Panc1 (cell line): ENCODE measurements around the gene SLC9A9. TPM values are rescaled to one million over a fixed set of nuclear protein-coding genes. Genes with fewer than 3 reads are reported as not detected.

Source experiments
- ATAC-seq: fragments of 200-7000 bp; cut with Tn5 transposase; 2 replicates; pipeline ENCODE4 v1.9.1; 2020; ENCODE audit warnings: mild to moderate bottlenecking, moderate library complexity
- BruUV-seq: library from RNA; stranded (reverse); fragments of 400-500 nt; replicated peaks from 2 replicates; lab custom pipeline; 2021; lab: Mats Ljungman, UMichigan
- CTCF ChIA-PET: fragments of 300-600 bp; sonication (Branson Sonifier 250); formaldehyde crosslinking; loops from one replicate; lab custom pipeline; 2022; ENCODE audit warnings: antibody characterized with exemption; lab: Charles Lee
- POLR2A ChIA-PET: fragments of 300-600 bp; sonication (Branson Sonifier 250); formaldehyde crosslinking; loops from one replicate; lab custom pipeline; 2022; ENCODE audit warnings: antibody characterized with exemption; lab: Charles Lee
- DNase-seq: peaks from one replicate; pipeline ENCODE4 v3.0.0-alpha.2; 2010; ENCODE audit warnings: low read depth, low spot score
- H3K27ac ChIP-seq: 2 replicates; pipeline ENCODE4 v1.5.1; 2011; ENCODE audit warnings: mild to moderate bottlenecking, low read length, inconsistent platforms
- H3K27me3 ChIP-seq: fragments of 200-500 bp; sonication (Bioruptor generic); 2 replicates; pipeline ENCODE4 v1.6.0; 2014; ENCODE audit warnings: low read length, inconsistent platforms; ENCODE audit not compliant: control insufficient read depth, insufficient read depth
- H3K36me3 ChIP-seq: fragments of 200-500 bp; sonication (Bioruptor generic); 2 replicates; pipeline ENCODE4 v1.5.1; 2014; ENCODE audit warnings: inconsistent platforms, mild to moderate bottlenecking, low read length, moderate library complexity; ENCODE audit not compliant: control insufficient read depth, insufficient read depth
- H3K4me1 ChIP-seq: 2 replicates; pipeline ENCODE4 v1.5.1; 2011; ENCODE audit warnings: inconsistent platforms, mild to moderate bottlenecking, low read length, moderate library complexity; ENCODE audit not compliant: control insufficient read depth, insufficient read depth
- H3K4me3 ChIP-seq, 2 experiments: 2 replicates each; pipeline ENCODE4 v1.5.1; 2011 to 2012; ENCODE audit warnings: low read depth in 2 of 2, low read length in 2 of 2, mild to moderate bottlenecking in 2 of 2, inconsistent platforms in 1 of 2, moderate library complexity in 1 of 2
- H3K9me3 ChIP-seq: fragments of 200-500 bp; sonication (Bioruptor generic); 2 replicates; pipeline ENCODE4 v1.5.1; 2014; ENCODE audit warnings: low read depth, mild to moderate bottlenecking, inconsistent platforms, low read length, moderate library complexity; ENCODE audit not compliant: control insufficient read depth, insufficient read depth
- POLR2AphosphoS5 ChIP-seq: IDR thresholded peaks from 2 replicates; pipeline ENCODE4 v1.6.1; 2012; ENCODE audit warnings: mild to moderate bottlenecking, low read depth, low read length, moderate library complexity
- REST ChIP-seq, 2 experiments: IDR thresholded peaks; 2 replicates each; pipeline ENCODE4 v1.6.1; 2011 to 2012; ENCODE audit warnings: low read depth in 2 of 2, control low read depth in 1 of 2, low read length in 1 of 2, mild to moderate bottlenecking in 1 of 2, moderate library complexity in 1 of 2; ENCODE audit not compliant: insufficient read depth in 1 of 2
- SIN3A ChIP-seq: IDR thresholded peaks from 2 replicates; pipeline ENCODE4 v1.6.1; 2012; ENCODE audit warnings: low read depth, mild to moderate bottlenecking, low read length, moderate library complexity, borderline replicate concordance; ENCODE audit not compliant: insufficient read depth
- TCF7L2 ChIP-seq: IDR thresholded peaks from 2 replicates; pipeline ENCODE4 v1.6.1; 2011; ENCODE audit warnings: mild to moderate bottlenecking, low read depth, low read length, inconsistent platforms
- in situ Hi-C: cut with HindIII; loops from 2 replicates; pipeline ENCODE4 v1.10.0; 2016; ENCODE audit warnings: low sequenced_read_pairs, low pct_unique_long_range_greater_than_20kb
- intact Hi-C: fragments of 100-400 bp; cut with micrococcal nuclease; formaldehyde crosslinking; loops from one replicate; pipeline ENCODE4 v1.10.0; 2022; ENCODE audit not compliant: unreplicated experiment
- total RNA-seq: library from RNA; stranded (reverse); gene quantifications from one replicate; pipeline ENCODE4 v1.2.1, GENCODE V29; 2021; ENCODE audit not compliant: unreplicated experiment
- TF ChIP-seq, protein P1 (sequence below): fragments of 450-650 bp; IDR thresholded peaks from 2 replicates; pipeline ENCODE4 v1.5.1; 2017; ENCODE audit warnings: mild to moderate bottlenecking

Gene SLC9A9
- total RNA-seq, 1 experiment from 2014 or later: not detected

DNA sequence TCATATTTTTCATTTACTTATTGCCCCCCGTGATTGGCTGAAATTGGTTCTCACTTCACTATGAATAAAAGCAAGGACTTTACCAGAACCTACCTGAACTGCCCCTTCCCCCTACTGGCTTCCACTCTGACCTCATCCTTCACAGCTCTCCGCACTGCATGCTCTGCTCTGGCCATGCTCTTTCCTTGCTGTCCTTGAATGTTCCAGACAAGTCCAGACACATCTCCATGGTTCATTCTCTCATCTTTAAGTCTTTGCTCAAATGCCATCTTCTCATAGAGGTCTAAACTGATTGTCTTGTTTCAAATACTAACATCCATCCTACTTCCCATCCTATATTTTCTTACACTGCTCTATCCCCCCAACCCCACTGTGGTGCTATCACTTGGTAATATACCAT lies 599.3 kb downstream of the SLC9A9 start:
- no peak for DNase-seq

GRCh38 chr3:143247073-143247472 lies 601.2 kb downstream of the SLC9A9 start:
- no TSS peak for BruUV-seq

More for the DNA sequence above, 599.3 kb downstream of the SLC9A9 start:
- Histone ChIP-seq H3K9me3 (no peaks in the 10 kb centered on the region), H3K27me3 (peaks cover 4% of the 10 kb centered on the region), H3K4me1 (no peaks in the 10 kb centered on the region), H3K36me3 (no peaks in the 10 kb centered on the region), H3K4me3 (no peak overlapping the region), H3K27ac (no peak overlapping the region)
- intact Hi-C loops (no loop called here), in situ Hi-C loops (no loop called here)
- BruUV-seq: no TSS peak
- no peak for TF ChIP-seq SIN3A
- no peak for TF ChIP-seq REST (IDR thresholded peaks at IDR 0.05; ENCODE audit: insufficient read depth in 1 of 2, low read depth in 2 of 2, low read length in 1 of 2)
- TF ChIP-seq, protein P1, sequence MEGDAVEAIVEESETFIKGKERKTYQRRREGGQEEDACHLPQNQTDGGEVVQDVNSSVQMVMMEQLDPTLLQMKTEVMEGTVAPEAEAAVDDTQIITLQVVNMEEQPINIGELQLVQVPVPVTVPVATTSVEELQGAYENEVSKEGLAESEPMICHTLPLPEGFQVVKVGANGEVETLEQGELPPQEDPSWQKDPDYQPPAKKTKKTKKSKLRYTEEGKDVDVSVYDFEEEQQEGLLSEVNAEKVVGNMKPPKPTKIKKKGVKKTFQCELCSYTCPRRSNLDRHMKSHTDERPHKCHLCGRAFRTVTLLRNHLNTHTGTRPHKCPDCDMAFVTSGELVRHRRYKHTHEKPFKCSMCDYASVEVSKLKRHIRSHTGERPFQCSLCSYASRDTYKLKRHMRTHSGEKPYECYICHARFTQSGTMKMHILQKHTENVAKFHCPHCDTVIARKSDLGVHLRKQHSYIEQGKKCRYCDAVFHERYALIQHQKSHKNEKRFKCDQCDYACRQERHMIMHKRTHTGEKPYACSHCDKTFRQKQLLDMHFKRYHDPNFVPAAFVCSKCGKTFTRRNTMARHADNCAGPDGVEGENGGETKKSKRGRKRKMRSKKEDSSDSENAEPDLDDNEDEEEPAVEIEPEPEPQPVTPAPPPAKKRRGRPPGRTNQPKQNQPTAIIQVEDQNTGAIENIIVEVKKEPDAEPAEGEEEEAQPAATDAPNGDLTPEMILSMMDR: no peak
- TF ChIP-seq POLR2AphosphoS5: no peak
- TF ChIP-seq TCF7L2: no peak
- ChIA-PET POLR2A (no interaction called here), CTCF (no interaction called here)
- ATAC-seq: no peak

More at GRCh38 chr3:143247073-143247472, 601.2 kb downstream of the SLC9A9 start:
- ATAC-seq (no peak), DNase-seq (no peak)
- ChIA-PET CTCF (no interaction called here), POLR2A (no interaction called here)
- Histone ChIP-seq H3K27me3 (peaks cover 4% of the 10 kb centered on the region), H3K4me1 (no peaks in the 10 kb centered on the region), H3K4me3 (no peak overlapping the region), H3K36me3 (no peaks in the 10 kb centered on the region), H3K9me3 (no peaks in the 10 kb centered on the region), H3K27ac (no peak overlapping the region)
- no peak for TF ChIP-seq POLR2AphosphoS5
- TF ChIP-seq, protein P1: no peak
- TF ChIP-seq SIN3A: no peak
- no peak for TF ChIP-seq REST (IDR thresholded peaks at IDR 0.05; ENCODE audit: insufficient read depth in 1 of 2, low read depth in 2 of 2, low read length in 1 of 2)
- TF ChIP-seq TCF7L2: no peak
- intact Hi-C loops: no loop called here
- in situ Hi-C loops: no loop called here
